Measurements from ENCODE around the gene DYNC1I1.

Gene DYNC1I1

DNA sequence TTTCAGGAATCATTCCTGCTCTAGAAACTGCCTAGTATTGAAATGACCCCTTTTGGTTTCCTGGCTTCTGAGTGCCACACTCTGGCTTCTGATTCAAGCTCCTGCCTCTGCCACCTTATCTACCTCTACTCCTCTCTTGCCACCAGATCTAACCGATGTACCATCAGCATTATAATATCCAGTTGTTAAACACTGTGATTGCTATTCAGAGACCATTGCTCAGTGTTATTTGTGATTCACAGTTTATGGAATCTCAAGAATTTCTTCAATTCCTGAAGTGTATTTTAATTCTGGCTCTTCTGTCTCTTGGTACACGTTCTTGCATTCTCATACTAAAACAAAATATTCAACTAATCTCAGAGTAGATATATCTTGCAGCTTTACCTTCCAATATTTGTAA, 88.7 kb downstream of the DYNC1I1 start:
- no peak for TF ChIP-seq GATA2 (IDR thresholded peaks at IDR 0.05; ENCODE audit: low read depth, low read length)
- TF ChIP-seq GATA3 (IDR thresholded peaks at IDR 0.05; ENCODE audit: low read depth, low read length): no peak

DNA sequence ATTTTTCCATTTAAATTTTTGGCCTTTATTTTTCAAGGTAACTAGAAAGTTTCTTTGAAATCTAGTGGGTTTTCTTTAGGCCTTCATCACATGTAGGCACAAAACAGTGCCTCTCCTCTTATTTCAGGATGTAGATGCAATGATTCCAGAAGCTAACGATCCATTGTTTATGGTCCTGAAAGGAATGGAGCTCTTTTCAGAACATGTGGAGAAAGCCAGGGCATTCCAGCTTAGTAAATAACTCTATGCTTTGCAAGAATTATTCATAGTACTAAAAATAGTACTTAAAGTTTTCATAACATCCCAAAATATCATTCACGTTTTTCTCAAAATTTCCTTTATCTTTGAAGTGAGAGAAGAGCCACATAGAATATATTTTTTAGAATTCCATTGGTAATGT, 91.3 kb downstream of the DYNC1I1 start:
- no peak for TF ChIP-seq GATA2 (IDR thresholded peaks at IDR 0.05; ENCODE audit: low read depth, low read length)
- TF ChIP-seq GATA3 (IDR thresholded peaks at IDR 0.05; ENCODE audit: low read depth, low read length): no peak

DNA sequence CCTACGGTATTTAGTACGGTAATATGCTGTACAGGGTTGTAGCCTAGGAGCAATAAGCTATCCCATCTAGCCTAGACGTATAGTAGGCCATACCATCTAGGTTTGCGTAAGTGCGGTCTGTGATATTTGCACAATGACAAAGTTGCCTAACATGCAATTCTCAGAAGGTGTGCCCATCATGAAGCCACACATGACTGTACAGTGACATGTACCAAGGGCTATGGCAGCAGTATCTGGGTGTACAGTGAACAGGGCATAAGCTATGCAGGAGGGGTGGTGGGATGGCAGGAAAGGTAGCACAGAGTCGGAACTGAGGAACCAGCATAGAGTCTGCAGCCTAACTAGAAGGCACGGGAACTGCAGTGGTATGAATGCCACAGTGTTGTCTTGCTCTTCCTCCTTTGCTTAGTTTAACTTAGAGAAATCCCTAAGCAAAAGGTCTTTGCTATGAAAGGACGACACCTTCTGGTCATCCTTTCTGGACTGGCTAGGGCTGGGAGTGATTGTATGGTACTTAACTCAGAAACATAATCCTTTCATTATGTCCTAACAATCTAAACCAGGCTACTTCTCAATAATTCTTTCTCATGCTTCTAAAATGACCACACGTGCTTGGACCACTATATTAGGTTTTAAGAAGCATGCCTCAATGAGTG, 93.5 kb downstream of the DYNC1I1 start:
- TF ChIP-seq GATA2 (IDR thresholded peaks at IDR 0.05; ENCODE audit: low read depth, low read length) (no peak), GATA3 (IDR thresholded peaks at IDR 0.05; ENCODE audit: low read depth, low read length) (no peak)

DNA sequence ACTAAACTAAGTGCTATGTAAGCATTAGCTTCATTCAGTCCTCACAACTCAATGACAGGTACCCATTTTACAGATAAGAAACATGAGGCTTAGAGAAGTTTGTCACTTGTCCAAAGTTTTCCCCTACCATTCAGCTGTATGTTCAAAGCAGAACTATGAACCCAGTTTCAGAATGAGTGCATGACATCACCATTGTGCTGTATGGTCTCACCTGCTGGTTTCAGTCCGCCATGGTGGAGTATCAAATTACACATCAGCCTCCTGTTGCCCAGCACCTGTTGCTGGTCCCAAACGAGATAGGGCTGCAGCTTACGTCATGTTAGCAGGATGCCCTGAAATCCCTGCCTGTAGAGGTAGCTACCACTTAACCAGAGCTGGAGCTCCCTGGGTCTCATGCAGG, 95.0 kb downstream of the DYNC1I1 start:
- TF ChIP-seq GATA2 (IDR thresholded peaks at IDR 0.05; ENCODE audit: low read depth, low read length) (no peak), GATA3 (IDR thresholded peaks at IDR 0.05; ENCODE audit: low read depth, low read length) (no peak)

DNA sequence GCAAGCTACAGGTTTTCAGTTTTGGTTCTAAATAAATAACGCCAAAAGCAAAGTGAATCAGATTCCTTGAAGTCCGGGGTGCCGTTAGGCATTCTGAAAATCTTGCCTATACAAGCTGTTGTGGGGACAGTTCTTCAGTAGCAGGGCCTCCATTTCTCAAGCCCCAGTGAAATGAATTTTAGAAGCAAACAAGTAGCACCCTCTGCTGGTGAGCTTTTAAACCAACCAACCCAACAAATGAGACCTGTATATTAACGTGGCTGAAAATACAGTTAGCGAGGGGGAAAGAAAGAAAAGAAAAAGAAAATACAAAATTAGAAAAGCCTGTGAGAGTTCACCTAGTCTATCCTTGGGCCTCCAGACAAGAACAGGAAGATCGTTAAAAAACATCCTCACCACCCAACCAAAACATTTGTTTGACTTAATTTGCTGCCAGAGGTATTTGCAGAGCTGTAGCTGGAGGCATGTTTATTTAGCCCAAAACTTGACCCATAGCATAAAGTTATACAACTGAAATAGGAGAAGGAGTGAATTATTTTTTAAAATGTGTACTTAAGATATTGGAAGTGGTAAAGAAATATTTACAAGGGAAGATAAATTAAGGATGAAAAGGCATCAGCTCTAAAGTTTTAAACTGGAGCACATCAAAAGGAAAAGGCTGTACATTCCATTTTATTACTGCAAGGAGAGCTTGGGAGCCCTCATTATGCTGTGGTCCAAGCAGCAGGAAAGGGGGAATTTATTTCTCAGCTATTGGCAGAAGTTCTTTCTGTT, 98.9 kb downstream of the DYNC1I1 start:
- TF ChIP-seq GATA3 (IDR thresholded peaks at IDR 0.05; ENCODE audit: low read depth, low read length): no peak
- no peak for TF ChIP-seq GATA2 (IDR thresholded peaks at IDR 0.05; ENCODE audit: low read depth, low read length)

DNA sequence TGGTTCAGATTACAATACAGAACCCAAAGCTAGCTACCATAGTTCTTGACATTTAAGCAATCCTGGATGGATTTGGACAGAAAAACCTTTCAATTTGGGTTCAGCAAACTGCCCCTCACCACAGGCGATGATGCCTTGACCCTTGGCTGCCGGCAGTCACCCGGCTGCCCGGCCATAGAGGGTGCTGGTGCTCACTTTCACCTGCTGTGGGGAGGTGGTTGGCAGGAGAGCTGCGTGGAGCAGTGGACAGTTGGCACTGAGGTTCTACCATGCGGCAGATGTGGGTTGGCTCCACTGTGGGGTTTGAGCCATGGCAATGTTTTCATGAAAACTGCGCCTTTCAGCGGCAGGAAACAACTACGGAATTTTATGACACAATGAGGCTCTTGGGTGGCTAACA, 99.5 kb downstream of the DYNC1I1 start:
- TF ChIP-seq GATA2 (IDR thresholded peaks at IDR 0.05; ENCODE audit: low read depth, low read length) (no peak), GATA3 (IDR thresholded peaks at IDR 0.05; ENCODE audit: low read depth, low read length) (no peak)

DNA sequence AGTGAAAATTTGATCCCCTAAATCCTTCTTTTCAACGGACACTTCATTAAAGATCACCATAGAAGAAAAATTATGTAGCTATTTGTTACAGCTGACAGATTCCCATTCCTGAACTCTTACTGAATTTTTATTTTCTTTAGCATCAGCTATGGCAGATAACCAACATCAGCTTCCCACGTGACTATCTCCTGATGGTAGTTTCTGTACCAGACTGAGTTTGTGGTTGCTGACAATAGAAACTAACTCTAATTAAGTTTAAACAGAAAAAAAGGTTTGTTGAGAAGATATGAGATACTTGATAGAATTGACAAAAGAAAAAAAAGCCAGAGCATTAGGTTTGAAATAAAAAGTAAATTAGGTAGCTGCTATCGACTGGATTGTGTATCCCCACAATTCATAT, 101.8 kb downstream of the DYNC1I1 start:
- TF ChIP-seq GATA3 (IDR thresholded peaks at IDR 0.05; ENCODE audit: low read depth, low read length) (no peak), GATA2 (IDR thresholded peaks at IDR 0.05; ENCODE audit: low read depth, low read length) (no peak)

DNA sequence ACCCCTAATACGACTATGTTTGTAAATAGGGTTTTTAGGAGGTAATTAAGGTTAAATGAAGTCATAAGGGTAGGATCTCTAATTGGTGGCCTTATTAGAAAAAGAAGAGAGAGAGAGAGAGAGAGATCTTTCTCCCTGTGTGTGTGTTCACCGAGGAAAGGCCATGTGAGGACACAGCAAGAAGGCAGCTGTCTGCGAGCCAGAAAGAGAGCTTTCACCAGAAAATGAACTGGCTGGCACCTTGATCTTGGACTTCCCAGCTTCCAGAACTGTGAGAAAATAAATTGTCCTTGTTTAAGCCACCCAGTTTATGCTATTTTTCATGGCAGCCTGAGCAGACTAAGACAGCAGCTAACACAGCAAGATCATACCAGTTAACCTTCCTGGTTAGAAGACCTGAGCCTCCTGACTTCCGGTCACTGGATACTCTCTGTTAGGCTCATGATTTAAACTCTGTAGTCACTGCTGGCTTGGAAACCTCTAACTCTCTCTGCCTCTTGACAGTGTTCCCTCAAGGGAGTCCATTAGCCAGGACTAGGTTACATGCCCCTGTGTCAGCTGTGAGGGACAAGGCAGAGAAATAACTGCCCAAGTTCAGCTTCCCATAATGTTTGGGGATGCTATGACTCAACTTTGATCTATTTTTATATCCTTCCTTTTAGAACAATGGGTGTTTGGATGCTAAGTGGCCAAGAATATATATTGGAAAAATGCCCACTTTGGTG, 102.3 kb downstream of the DYNC1I1 start:
- no peak for TF ChIP-seq GATA2 (IDR thresholded peaks at IDR 0.05; ENCODE audit: low read depth, low read length)
- no peak for TF ChIP-seq GATA3 (IDR thresholded peaks at IDR 0.05; ENCODE audit: low read depth, low read length)

DNA sequence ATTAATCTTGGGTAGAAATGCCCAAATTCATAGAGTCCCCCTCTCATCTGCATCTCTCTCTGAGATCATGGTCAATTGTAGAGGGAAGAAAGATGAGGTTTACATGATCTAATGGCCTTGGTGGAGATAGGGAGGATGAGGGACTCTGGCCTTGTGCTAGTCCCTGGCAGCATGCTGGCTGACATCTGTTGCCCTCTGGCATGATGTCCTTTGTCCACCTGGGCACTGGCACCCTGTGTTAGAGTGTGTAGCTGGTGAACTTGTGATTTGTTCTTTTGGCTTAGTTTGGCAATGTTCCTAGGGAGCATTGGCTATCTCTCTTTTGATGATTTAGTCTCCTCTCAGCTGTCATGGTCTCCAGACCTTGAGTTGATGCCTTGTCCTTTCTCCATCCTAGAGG, 103.2 kb downstream of the DYNC1I1 start:
- TF ChIP-seq GATA3 (IDR thresholded peaks at IDR 0.05; ENCODE audit: low read depth, low read length) (no peak), GATA2 (IDR thresholded peaks at IDR 0.05; ENCODE audit: low read depth, low read length) (no peak)

DNA sequence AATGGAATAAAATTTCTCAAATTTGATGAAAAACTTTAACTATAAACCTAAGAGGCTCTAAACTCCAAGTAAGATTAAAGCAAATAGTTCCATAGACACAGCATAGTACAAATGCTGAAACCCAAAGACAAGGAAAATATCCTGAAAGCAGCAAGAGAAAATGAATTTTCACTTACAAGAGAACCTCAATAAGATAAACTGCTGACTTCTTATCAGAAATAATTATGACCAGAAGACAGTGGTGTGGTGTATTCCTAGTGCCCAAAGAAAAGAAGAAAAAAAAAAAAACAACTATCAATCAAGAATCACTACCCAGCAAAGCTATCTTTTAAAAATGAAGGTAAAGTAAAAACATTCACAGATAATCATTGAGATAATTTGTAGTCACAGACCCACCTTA, 106.3 kb downstream of the DYNC1I1 start:
- no peak for TF ChIP-seq GATA3 (IDR thresholded peaks at IDR 0.05; ENCODE audit: low read depth, low read length)
- TF ChIP-seq GATA2 (IDR thresholded peaks at IDR 0.05; ENCODE audit: low read depth, low read length): no peak

DNA sequence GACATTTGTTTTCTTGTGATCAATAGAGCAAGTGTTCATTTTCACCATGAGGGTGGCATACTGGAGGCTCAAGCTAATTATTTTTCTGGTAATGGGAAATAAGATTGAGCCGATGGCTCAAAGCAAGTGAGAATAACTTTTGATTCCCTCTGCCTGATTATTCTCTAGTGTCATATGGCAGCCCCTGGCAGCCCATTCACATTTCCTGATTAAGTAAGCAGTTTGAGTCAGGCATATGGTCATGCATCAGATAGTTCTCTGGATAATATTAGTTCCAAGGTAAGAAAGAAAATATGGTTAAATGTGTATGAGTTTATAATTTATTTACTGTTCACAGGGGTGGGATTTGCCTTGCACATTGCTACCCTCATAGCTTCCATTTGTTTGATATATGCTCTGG, 109.2 kb downstream of the DYNC1I1 start:
- no peak for TF ChIP-seq GATA3 (IDR thresholded peaks at IDR 0.05; ENCODE audit: low read depth, low read length)

DNA sequence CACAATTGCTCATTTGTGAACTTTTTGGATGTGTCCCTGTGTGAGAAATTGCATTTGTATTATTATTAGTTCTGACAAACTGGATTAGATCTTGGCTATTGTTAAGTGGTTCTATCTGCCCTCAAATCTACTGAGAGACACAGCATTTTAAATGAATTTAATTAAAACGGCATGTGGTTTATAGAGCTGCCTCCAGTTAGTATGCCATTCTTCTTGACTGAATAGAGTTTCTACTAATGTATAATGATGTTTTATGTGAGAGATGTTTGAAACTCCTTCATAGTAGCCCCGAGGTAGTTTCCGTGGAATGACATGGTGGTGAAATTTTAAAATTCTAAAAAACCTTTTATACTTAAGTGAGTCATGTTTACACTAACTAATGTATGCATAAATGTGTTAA, 110.9 kb downstream of the DYNC1I1 start:
- peak; percentile 97 for TF ChIP-seq GATA3 (IDR thresholded peaks at IDR 0.05; ENCODE audit: low read depth, low read length)
- TF ChIP-seq GATA2 (IDR thresholded peaks at IDR 0.05; ENCODE audit: low read depth, low read length): no peak

DNA sequence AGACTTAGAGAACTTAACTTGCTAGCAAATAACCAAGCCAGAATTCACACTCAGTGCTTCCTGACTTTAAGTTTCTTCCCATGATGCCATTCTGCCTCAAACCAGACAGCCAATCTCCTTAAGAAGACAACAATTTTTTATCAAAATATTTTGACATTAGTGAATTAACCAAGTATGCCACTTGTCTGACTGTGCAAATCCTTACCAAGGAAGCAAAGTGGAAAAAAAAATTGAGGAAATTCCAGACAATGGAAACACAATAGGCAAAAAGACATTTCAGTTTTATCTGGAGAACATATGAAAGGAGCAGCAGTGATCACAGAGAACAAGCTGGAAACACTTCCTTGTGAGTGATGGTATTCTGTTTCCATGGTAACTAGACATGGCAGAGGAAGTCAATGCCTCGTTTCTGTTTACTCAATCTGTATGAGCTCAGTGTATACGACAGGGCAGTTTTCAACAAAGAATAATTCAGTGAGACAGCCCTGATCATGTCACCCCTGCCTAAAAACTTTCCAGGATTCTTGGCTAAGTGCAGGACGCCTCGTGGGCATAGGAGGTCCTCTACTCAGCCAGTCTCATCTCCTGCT, 114.2 kb downstream of the DYNC1I1 start:
- TF ChIP-seq GATA3 (IDR thresholded peaks at IDR 0.05; ENCODE audit: low read depth, low read length) (no peak), GATA2 (IDR thresholded peaks at IDR 0.05; ENCODE audit: low read depth, low read length) (no peak)

DNA sequence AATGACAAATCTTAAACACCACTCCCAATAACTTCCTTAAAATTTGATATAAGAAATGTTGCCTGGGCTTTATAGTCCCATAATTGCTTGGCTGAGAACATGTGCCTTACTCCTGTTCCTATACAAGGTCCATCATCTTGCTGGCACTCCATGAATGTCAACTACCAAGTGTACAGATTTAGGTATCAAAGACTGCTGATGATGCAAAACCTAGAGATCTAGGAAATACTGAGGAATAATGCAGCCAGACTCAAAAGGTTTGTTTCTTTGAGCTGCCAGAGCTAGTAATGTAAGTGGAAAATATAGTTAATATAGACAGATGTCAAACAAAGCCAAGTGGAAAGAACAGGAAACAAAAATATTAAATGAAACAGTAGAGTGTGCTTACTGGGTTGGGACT, 121.1 kb downstream of the DYNC1I1 start:
- TF ChIP-seq GATA3 (IDR thresholded peaks at IDR 0.05; ENCODE audit: low read depth, low read length): no peak
- TF ChIP-seq GATA2 (IDR thresholded peaks at IDR 0.05; ENCODE audit: low read depth, low read length): no peak
